Eye (tissue), 1 donor: ENCODE results near the gene SWI5.
"Not testable (repeated sequence)": the region's sequence is repeated elsewhere in the genome, so short reads cannot be mapped to it uniquely, and the experiment has no call there.

Experiments used
- DNase-seq: peaks from one replicate; pipeline ENCODE4 v3.0.0-alpha.2; 2015

SWI5 gene

GRCh38 chr9:128276008-128276573 lies at the start of gene SWI5:
SWI5 (plus strand) TSS chr9:128276276.
- peak; percentile 100 for DNase-seq

GRCh38 chr9:128226412-128226801 lies 49.7 kb upstream of the SWI5 start:
- DNase-seq, result no peak

DNA sequence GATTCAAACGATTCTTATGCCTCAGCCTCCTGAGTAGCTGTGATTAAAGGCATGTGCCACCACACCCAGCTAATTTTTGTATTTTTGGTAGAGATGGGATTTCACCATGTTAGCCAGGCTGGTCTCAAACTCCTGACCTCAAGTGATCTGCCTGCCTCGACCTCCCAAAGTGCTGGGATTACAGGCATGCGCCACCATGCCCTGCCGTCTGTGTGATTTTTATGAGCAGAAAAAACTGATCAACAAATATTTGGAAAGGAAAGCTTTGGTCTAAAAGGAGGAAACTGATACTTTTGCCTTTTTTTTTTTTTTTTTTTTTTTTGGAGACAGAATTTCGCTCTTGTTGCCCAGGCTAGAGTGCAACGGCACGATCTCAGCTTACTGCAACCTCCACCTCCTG lies 45.2 kb upstream of the SWI5 start:
- not testable (repeated sequence) for DNase-seq

GRCh38 chr9:128231638-128232527 lies 44.2 kb upstream of the SWI5 start:
- no peak for DNase-seq

DNA sequence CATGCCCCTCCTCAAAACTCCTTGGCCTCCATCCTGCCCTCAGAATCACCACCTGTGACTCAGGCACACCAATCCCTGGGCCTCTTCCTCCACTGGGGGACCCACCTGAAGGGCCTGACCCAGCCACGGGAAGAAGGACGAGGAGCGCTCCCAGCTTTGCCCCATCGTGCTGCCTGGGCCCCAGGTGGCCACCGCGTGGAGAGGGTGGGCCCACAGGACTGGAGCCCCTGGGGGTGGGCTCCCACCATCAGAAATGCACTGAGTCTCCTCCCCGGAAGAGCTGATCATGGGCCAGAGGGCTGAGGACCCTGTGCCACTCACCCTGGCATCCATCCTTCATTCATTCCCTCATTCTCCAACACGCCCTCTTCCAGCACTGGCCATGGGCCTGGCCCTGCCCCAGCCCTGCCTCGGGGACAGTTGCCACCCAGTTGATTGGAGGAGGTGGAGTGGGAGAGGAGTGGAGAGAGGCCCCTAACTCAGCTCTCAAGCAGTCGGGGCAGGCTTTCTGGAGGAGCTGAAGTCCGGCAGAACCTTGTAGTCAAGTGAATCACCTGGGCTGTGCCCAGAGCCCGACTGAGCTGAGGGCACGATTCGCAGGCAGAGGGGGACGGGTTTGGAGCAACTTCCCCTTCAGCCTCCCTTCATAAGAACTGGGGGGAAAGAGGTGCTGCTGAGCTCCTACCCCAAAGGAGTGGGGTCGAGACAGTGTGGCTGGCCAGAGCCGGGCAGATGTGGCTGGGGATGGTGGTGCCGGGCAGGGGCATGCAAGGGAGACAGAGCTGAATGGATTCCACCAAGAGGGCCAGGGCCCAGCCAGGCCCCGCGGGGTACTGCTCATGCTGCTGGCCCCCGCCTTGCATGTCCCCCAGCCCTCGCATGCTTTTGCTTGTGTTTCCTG lies 43.3 kb upstream of the SWI5 start:
- DNase-seq, result no peak

DNA sequence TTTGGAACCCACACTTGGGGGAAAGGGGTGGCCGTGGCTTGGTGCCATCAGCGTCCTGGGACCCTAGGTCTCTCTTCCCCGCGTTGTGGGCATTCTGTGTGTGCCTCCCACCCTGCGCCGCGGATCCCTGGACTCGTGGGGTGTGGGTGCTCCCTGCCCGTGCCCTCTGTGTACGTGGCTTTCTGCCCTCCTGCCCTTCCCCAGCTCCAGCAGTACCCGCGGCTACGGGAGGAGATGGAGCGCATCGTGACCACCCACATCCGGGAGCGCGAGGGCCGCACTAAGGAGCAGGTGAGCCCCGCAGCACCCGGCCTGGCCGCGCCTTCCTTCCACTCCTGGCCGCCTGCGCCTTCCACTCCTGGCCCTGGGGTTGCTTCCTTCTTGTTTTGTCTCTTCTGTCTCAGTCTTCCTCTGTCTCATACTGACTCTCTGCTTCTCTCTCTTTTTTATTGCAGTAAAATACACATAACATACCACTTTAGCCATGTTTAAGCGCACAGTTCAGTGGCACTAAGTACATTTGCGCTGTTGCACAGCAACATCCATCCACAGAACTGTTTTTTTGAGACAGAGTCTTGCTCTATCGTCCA lies 42.2 kb upstream of the SWI5 start:
- DNase-seq, result no peak

GRCh38 chr9:128242124-128242523 lies 34.0 kb upstream of the SWI5 start:
- DNase-seq, result no peak

DNA sequence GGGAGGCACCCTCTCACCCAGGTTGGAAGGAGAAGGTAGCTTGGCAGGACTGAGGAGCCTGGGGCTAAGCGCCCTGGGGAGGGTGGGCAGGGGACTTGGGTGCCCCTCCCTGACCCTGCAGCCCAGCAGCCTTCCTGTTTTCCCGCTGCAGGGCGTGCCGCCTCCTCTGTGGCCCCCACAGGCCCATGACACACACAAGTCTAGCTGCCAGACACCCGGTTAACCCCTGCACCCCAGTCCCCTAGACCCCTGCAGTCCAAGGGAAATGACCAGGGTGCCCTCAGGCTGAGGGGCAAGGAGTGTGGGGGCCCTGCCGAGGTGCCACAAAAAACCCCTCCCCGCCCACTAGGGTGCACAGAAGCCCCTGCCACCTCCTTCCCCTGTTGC lies 33.3 kb upstream of the SWI5 start:
- no peak for DNase-seq

DNA sequence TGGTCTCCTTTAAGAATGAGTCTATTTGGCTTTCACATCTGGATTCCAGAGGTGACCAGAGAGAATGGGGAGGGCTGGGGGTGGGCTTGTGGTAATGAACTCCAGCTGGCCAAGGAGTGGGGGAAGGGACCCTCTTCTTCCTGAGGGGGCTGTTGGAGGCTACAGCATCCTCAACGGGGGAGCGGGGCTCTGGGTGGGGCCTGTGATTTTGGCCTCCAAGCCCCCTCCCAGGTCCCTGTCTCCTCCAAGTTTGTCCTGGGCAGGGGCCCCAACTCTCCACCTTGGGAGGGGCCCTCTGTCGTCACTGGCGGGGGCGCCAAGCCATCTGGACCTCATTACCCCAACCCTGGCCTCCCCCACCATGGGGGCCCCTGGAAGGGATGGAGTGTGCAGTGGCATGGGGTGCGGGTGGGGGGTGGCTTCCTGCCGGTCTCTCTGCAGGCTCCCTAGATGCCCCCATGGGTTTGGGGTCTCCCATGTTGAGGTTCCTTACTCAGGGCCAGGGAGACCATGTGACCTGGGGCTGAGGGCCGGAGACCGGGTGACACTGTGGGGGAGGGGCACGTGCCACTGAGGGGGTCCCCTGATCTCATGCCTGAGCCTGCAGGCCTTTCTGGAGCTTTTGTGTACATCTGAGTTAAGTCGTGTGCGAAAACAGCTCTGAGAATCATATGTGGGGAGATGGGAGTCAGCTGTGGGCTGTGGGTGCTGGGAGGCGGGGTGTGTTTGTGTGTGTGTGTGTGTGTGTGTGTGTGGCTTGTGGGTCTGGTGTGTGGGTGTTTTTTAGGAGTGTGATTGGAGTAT lies 32.7 kb upstream of the SWI5 start:
- DNase-seq, result peak; percentile 84

DNA sequence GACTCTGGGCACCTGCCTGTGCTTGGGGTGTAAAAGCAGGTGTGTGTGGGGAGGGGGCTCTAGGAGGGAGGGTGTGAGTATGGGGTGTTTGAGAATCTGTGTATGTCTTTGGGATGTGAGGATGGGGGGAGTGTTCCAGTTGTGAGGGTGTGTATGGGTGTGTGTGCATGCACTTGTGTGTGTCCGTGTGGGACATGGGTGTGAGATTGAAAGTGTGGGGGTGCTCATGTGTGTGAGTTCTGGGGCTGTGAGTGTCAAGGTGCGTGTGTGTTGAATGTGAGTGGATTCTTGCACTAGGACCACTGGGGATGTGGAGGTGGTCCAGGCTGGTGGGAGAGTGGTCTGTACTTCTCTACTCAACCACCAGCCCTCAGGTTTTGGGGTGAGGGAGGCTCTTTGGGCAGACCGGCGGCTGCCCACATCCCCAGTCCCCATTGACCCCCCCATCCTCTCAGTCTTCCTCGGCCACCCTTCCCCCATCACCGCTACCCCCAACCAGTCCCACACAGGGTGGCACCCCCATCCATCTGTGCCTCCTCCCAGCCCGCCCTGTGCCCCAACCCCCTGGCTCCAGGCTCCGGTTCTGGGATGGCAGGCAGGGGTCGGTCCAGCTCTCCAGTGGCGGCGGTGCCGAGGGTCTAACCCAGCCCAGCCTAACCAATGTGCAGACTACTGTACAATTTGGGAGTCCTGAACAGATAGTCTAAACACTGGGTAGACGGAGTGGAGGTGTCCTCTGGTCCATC lies 31.8 kb upstream of the SWI5 start:
- no peak for DNase-seq

DNA sequence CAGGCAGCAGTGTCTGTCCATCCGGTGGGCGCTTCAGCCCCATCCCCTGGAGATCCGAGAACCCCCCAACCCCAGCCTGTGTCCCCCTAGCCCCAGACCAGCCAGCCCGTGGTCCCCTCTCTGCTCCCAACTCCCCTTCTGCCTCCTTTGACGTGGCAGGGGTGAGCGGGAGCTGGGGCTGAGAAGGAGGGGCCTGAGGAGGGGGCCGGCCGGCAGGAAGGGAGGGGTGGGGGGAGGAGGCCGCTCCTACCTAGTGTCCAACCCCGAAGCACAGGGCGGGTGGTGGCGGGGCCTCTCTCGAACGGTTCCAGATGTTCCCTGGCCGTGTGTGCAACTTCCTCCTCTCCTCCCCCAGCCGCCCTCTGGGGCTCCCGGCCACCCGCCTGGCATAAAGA lies 31.2 kb upstream of the SWI5 start:
- DNase-seq, result peak; percentile 89

DNA sequence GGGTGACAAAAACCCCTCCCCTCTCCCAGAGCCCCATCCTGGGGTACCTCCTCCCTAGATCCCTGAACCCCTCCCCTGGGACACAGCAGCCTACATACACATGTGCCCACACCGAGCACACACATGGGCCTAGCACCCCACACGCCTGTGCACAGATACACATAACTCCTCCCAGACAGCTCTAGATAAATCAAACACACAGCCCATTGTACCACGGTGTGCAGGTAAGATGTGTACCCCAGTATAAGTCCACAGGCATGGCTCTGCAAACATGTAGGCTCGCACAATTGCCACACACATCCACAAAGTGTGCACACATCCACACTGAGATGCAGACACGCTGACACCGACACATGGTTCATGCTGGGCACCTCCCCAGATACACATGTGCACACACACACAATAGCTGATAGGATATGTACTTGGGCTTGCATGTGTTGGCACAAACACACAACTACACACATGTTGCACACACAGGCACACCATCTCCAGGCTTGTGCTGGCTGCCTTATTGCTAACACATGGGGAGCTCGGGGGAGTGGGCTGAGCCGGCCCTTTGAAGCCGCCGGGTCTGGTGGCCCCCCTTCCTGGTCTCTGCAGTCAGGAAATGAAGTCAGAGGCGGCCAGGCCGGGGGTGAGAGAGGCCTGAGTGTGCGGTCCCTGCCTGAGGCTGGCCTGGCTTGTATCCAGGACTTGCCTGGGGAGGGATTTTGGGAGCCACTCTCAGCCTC lies 30.5 kb upstream of the SWI5 start:
- peak; percentile 75 for DNase-seq

DNA sequence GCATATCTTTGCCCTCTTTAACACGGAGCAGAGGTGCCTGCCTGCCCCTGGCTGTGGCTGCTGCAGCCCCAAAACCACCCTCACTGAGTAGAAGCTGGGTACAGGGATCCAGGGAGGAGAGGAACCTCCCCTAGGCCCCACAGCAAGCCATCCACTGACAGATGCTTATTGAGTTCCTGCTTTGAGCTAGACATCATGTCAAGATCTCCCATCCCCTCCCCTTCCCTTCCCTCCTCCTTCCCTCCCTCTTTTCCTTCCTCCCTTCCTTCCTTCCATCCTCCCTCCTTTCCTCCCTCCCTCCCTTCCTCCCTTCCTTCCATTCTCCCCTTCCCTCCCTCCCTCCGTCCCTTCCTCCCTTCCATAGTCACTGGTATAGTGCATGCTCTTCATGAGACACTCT lies 29.6 kb upstream of the SWI5 start:
- DNase-seq, result no peak

DNA sequence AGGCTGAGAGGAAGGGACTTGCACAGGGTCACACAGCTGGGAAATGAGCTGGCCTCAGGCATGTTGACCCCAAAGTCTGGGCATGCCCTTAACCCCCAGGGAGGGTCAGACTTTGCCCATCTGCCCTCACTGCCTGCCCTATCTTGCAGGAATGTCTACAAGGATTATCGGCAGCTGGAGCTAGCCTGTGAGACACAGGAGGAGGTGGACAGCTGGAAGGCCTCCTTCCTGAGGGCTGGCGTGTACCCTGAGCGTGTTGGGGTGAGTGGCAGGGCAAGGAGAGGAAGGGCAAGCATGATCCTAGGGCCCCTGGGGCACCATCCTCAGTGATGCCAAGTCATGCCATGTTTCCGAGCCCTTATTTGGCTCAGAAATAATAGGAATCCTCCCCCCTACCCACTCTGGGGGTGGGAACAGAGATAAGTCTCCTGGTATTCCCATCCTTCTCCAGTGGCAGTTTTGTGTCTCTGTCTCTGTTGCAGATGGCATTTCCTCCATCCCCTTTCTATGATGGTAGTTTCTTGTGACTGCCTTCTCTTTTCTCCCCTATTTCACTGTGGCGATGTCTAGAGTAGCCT lies 28.8 kb upstream of the SWI5 start:
- no peak for DNase-seq

DNA sequence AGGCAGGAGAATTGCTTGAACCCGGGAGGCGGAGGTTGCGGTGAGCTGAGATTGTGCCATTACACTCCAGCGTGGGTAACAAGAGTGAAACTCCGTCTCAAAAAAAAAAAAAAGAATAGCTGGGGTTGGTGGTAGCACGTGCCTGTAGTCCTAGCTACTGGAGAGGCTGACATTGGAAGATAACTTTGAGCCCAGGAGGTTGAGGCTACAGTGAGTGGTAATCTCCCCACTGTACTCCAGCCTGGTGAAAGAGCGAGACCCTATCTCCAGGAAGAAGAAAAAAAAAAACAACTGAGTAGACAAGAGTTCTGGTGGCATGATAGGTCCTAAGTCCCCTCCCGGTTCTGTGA lies 26.5 kb upstream of the SWI5 start:
- DNase-seq, result no peak

DNA sequence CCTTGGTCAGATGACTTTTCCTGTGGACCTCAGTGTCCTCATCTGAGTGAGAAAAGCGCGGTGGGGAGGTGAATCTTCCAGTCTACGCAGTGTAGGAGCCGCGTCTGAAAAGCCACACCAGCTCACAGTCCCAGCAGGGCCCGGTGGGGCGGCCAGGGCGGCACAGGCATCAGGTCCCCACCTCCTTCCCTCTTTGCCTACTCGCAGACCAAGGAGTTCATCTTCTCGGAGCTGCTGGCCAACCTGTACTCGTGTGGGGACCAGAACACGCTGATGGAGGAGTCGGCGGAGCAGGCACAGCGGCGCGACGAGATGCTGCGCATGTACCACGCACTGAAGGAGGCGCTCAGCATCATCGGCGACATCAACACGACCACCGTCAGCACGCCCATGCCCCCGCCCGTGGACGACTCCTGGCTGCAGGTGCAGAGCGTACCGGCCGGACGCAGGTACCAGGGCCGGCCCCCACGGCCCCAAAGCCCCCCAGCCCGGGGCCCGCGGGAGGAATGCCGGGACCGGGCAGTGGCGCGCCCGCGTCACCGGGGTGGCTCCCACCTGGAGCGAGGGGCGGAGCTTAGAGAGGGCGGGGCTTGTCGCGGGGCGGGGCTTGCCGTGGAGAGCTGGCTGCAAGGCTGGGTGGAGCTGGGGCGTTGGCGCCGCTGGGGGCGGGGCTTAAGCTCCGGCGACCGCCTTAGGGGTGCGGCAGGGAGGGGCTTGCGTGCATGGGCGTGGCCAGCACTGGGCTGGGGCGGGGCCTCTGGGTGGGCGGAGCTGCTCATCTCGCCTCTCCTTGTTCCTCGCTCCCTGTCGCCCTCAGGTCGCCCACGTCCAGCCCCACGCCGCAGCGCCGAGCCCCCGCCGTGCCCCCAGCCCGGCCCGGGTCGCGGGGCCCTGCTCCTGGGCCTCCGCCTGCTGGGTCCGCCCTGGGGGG lies 25.9 kb upstream of the SWI5 start:
- DNase-seq, result peak; percentile 79

- no peak for DNase-seq
Measured at GRCh38 chr9:128250839-128251731, 25.0 kb upstream of the SWI5 start.

DNA sequence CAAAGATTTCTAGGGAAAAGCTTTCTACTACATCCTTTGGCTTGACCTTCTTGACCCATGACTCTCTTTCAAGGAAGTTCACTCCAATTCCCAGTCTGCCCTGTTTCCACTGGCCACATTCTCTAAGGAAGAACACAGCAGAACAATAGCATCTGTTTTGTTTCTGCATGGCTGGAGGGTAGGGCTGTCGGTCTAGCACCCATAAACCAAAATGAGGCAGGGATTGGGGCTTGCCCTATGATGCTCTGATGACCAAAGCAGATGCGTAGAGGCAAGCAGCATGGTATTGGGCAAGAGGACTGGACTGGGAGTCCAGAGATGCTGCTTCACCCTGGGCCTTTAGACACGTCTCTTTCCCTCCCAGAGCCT lies 24.4 kb upstream of the SWI5 start:
- DNase-seq, result no peak
